Measurements from ENCODE around the gene HAT1.
"Not testable (repeated sequence)": the region's sequence is repeated elsewhere in the genome, so short reads cannot be mapped to it uniquely, and the experiment has no call there.

HAT1 gene

GRCh38 chr2:171979103-171979502, 56.8 kb downstream of the HAT1 start:
- no peak for DNase-seq (ENCODE audit: low read depth)

- not testable (repeated sequence) for DNase-seq (ENCODE audit: low read depth)
Observed at GRCh38 chr2:171983924-171984323, 61.7 kb downstream of the HAT1 start.

GRCh38 chr2:171985076-171985475, 62.8 kb downstream of the HAT1 start:
- no peak for DNase-seq (ENCODE audit: low read depth)

- DNase-seq (ENCODE audit: low read depth) = no peak
Observed at GRCh38 chr2:171986778-171987177, 64.5 kb downstream of the HAT1 start.

- no peak for DNase-seq (ENCODE audit: low read depth)
Observed at GRCh38 chr2:171991027-171991426, 68.8 kb downstream of the HAT1 start.

- DNase-seq (ENCODE audit: low read depth) = no peak
Observed at GRCh38 chr2:171995586-171995985, 73.3 kb downstream of the HAT1 start.

GRCh38 chr2:171996021-171996420, 73.8 kb downstream of the HAT1 start:
- no peak for DNase-seq (ENCODE audit: low read depth)

- DNase-seq (ENCODE audit: low read depth) = not testable (repeated sequence)
Observed at GRCh38 chr2:171997031-171997430, 74.8 kb downstream of the HAT1 start.

- DNase-seq (ENCODE audit: low read depth) = no peak
Observed at GRCh38 chr2:171999161-171999560, 76.9 kb downstream of the HAT1 start.

GRCh38 chr2:171999604-172000469, 77.6 kb downstream of the HAT1 start, which contains the start of gene METAP1D:
Gene METAP1D, plus strand, starts transcription at chr2:171999953. Its CDS starts 17 bp downstream, at chr2:171999970.
- DNase-seq (ENCODE audit: low read depth) = peak; percentile 93

GRCh38 chr2:172000696-172001361, 78.6 kb downstream of the HAT1 start:
- peak; percentile 19 for DNase-seq (ENCODE audit: low read depth)

GRCh38 chr2:172007372-172007771, 85.1 kb downstream of the HAT1 start:
- DNase-seq (ENCODE audit: low read depth) = no peak

GRCh38 chr2:172009823-172010222, 87.6 kb downstream of the HAT1 start:
- peak; percentile 29 for DNase-seq (ENCODE audit: low read depth)

GRCh38 chr2:172011812-172012575, 89.7 kb downstream of the HAT1 start:
- no peak for DNase-seq (ENCODE audit: low read depth)

- no peak for DNase-seq (ENCODE audit: low read depth)
Observed at GRCh38 chr2:172012677-172013391, 90.6 kb downstream of the HAT1 start.

GRCh38 chr2:172013396-172013795, 91.1 kb downstream of the HAT1 start:
- DNase-seq (ENCODE audit: low read depth) = no peak

GRCh38 chr2:172021074-172021931, 99.0 kb downstream of the HAT1 start:
- DNase-seq (ENCODE audit: low read depth) = no peak

- DNase-seq (ENCODE audit: low read depth) = peak; percentile 30
Observed at GRCh38 chr2:172021955-172022354, 99.7 kb downstream of the HAT1 start.

GRCh38 chr2:172031536-172031935, 109.3 kb downstream of the HAT1 start:
- DNase-seq (ENCODE audit: low read depth) = no peak
